B cell (primary cell): ENCODE data around the gene SLC25A39. TPM values are rescaled to one million over a fixed set of nuclear protein-coding genes. Genes with fewer than 3 reads are reported as not detected.

Experiments
- ATAC-seq: fragments of 200-7000 bp; cut with Tn5 transposase; one replicate; pipeline ENCODE4 v1.10.0; 2021; ENCODE audit warnings: low read depth, mild to moderate bottlenecking, moderate number of reproducible peaks, moderate library complexity
- CTCF ChIA-PET: fragments of 350-600 bp; sonication (Branson Sonifier 250); formaldehyde crosslinking; loops from one replicate; lab custom pipeline; 2021; ENCODE audit warnings: antibody characterized with exemption, inconsistent platforms; lab: Charles Lee
- POLR2A ChIA-PET: fragments of 350-600 bp; sonication (Branson Sonifier 250); formaldehyde crosslinking; loops from one replicate; lab custom pipeline; 2021; ENCODE audit warnings: antibody characterized with exemption; lab: Charles Lee
- DNase-seq: peaks from one replicate; pipeline ENCODE4 v3.0.0; 2013
- H2AFZ ChIP-seq: 2 replicates; pipeline ENCODE4 v1.6.1; 2012; ENCODE audit warnings: mild to moderate bottlenecking, low read depth, low read length; ENCODE audit not compliant: insufficient read depth, poor library complexity, severe bottlenecking
- H3K27ac ChIP-seq, 2 donors: 1 replicate in 1 of 2; 2 replicates in 1 of 2; pipeline ENCODE4 v1.5.1; 2012 to 2013; ENCODE audit warnings: low read length in 2 of 2, mild to moderate bottlenecking in 2 of 2, moderate library complexity in 1 of 2
- H3K27me3 ChIP-seq, 4 experiments: fragments of 200-600 bp in 1 of 4; sonication (generic) in 1 of 4; replicated peaks in 1 of 4; 1 replicate in 2 of 4; 2 replicates in 2 of 4; pipeline versions ENCODE4 v1.6.1 to v1.7.0; 2013 to 2016; ENCODE audit warnings: low read length in 3 of 4, mild to moderate bottlenecking in 2 of 4, mixed read lengths in 1 of 4, moderate library complexity in 1 of 4; ENCODE audit not compliant: insufficient read depth in 4 of 4, control insufficient read depth in 3 of 4; ENCODE audit errors: control extremely low read depth in 1 of 4
- H3K36me3 ChIP-seq, 2 experiments: replicated peaks in 1 of 2; 1 replicate in 1 of 2; 2 replicates in 1 of 2; pipeline versions ENCODE4 v1.6.1 to v1.7.1; 2013; ENCODE audit warnings: low read length in 1 of 2; ENCODE audit not compliant: insufficient read depth in 2 of 2, control insufficient read depth in 1 of 2; ENCODE audit errors: control extremely low read depth in 1 of 2, extremely low read depth in 1 of 2
- H3K4me1 ChIP-seq, 2 donors: fragments of 200-600 bp in 1 of 2; sonication (generic) in 1 of 2; 1 replicate in 1 of 2; 2 replicates in 1 of 2; pipeline versions ENCODE4 v1.5.1 to v1.6.1; 2013 to 2017; ENCODE audit warnings: low read length in 2 of 2; ENCODE audit not compliant: control insufficient read depth in 2 of 2, insufficient read depth in 2 of 2
- H3K4me2 ChIP-seq: replicated peaks from 2 replicates; pipeline ENCODE3; 2012; ENCODE audit warnings: mild to moderate bottlenecking, low read depth, low read length; ENCODE audit not compliant: poor library complexity, severe bottlenecking
- H3K4me3 ChIP-seq, 5 experiments: fragments of 200-600 bp in 1 of 5; sonication (generic) in 1 of 5; 1 replicate in 3 of 5; 2 replicates in 2 of 5; pipeline versions ENCODE4 v1.5.1 to v1.7.0; 2011 to 2016; ENCODE audit warnings: low read length in 4 of 5, mild to moderate bottlenecking in 4 of 5, low read depth in 2 of 5, control low read depth in 1 of 5, moderate library complexity in 1 of 5; ENCODE audit not compliant: insufficient read depth in 1 of 5; ENCODE audit errors: control extremely low read depth in 1 of 5, extremely low read depth in 1 of 5
- H3K79me2 ChIP-seq: fragments of 200-600 bp; sonication (generic); one replicate; pipeline ENCODE4 v1.6.0; 2016; ENCODE audit warnings: low read length; ENCODE audit not compliant: control insufficient read depth, insufficient read depth
- H3K9ac ChIP-seq: fragments of 200-600 bp; sonication (generic); 2 replicates; pipeline ENCODE4 v1.6.1; 2017; ENCODE audit warnings: mild to moderate bottlenecking, low read length, moderate library complexity
- H3K9me3 ChIP-seq, 3 donors: one replicate each; pipeline versions ENCODE4 v1.6.1 to v1.7.1; 2013; ENCODE audit warnings: low read length in 2 of 3; ENCODE audit not compliant: control insufficient read depth in 2 of 3, insufficient read depth in 1 of 3; ENCODE audit errors: control extremely low read depth in 1 of 3
- H4K20me1 ChIP-seq: 2 replicates; pipeline ENCODE4 v1.6.0; 2012; ENCODE audit warnings: mild to moderate bottlenecking, low read length; ENCODE audit not compliant: insufficient read depth, control insufficient read depth, poor library complexity, severe bottlenecking
- H3K27ac Mint-ChIP-seq: one replicate; pipeline ENCODE4 v1.8.0; 2021; ENCODE audit warnings: mixed read lengths
- H3K27me3 Mint-ChIP-seq: one replicate; pipeline ENCODE4 v1.8.0; 2021; ENCODE audit warnings: mixed read lengths
- H3K4me1 Mint-ChIP-seq: one replicate; pipeline ENCODE4 v1.8.0; 2021; ENCODE audit warnings: mixed read lengths
- H3K4me3 Mint-ChIP-seq: one replicate; pipeline ENCODE4 v1.8.0; 2021; ENCODE audit warnings: mixed read lengths
- H3K9me3 Mint-ChIP-seq: one replicate; pipeline ENCODE4 v1.8.0; 2022; ENCODE audit warnings: mixed read lengths; ENCODE audit not compliant: insufficient read depth
- EZH2 ChIP-seq: IDR thresholded peaks from 2 replicates; pipeline ENCODE4 v1.6.1; 2012; ENCODE audit warnings: borderline replicate concordance, low read depth, mild to moderate bottlenecking, moderate library complexity, low read length; ENCODE audit not compliant: insufficient read depth, poor library complexity, severe bottlenecking
- WGBS: methylation state at CpG from one replicate; pipeline ENCODE4 v1.1.5; 2013; ENCODE audit warnings: missing lambda C conversion rate; ENCODE audit not compliant: insufficient coverage; 5-methylcytosine and 5-hydroxymethylcytosine counted together
- intact Hi-C: fragments of 100-400 bp; cut with micrococcal nuclease; formaldehyde crosslinking; loops from one replicate; pipeline ENCODE4 v1.10.0; 2022
- polyA plus RNA-seq: library from polyadenylated mRNA; depleted of rRNA; stranded (reverse); fragments of >200 nt; gene quantifications from 2 replicates; pipeline ENCODE4 v1.2.3, GENCODE V29; 2012
- total RNA-seq, 2 donors: library from RNA; stranded (reverse); fragments of 120-200 nt in 1 of 2; gene quantifications; 1 replicate in 1 of 2; 2 replicates in 1 of 2; pipeline versions ENCODE4 v1.2.3 to v1.2.4, GENCODE V29; 2013 to 2022
- TF ChIP-seq, protein P1 (sequence below): fragments of 200-600 bp; IDR thresholded peaks from one replicate; pipeline ENCODE4 v1.8.0; 2022; ENCODE audit warnings: antibody characterized with exemption, mild to moderate bottlenecking

The SLC25A39 gene
- total and polyA plus RNA-seq, 2 donors (not counting 1 experiment from before 2014, with no cell fraction given): 88.4 to 160 TPM

DNA sequence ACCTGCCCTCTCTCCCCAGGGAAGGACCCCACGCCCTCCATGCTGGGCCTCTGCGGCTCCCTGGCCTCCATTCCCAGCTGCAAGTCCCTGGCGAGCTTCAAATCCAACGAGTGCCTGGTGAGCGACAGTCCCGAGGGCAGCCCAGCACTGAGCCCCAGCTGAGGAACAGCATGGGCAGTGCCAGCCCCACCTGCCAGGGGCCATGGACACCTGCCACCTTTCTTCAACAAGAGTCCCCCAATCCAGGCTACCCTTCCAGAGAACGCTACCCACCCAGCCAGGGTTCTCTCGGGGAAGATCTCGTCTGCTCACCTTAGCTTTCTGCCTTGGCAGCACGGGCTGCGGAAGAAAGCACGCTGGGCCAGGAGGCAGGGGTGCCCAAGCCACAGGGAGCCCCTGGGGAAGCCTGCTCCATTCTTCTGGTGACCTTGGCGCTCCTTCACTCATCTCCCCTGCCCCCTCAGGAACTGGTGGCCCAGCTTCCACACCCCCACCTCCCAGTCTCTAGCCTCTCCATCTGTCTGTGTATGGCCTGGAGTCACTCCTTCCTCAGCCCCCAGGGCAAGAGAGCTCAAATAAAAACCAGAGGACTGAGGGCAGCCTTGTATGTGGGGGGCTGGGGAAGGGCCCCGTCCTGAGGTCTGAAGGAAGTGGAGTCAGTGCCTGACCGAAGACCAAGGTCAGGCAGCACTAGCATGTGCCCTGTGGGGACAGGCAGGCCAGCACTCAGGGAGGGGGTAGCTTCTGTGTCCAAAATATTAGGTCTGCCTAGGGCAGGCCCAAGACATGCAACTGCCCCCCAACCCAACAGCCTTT lies 6.3 kb downstream of the SLC25A39 start:
- H3K4me1 ChIP-seq: peaks cover 19 to 25% of the 10 kb centered on the region in 2 donors
- peaks cover 0 to 32% of the 10 kb centered on the region in 2 experiments for H3K36me3 ChIP-seq
- H3K4me3 ChIP-seq: no peak overlapping the region
- H3K27me3 Mint-ChIP-seq: peaks cover 26% of the 10 kb centered on the region
- no peak for TF ChIP-seq EZH2
- TF ChIP-seq, protein P1, sequence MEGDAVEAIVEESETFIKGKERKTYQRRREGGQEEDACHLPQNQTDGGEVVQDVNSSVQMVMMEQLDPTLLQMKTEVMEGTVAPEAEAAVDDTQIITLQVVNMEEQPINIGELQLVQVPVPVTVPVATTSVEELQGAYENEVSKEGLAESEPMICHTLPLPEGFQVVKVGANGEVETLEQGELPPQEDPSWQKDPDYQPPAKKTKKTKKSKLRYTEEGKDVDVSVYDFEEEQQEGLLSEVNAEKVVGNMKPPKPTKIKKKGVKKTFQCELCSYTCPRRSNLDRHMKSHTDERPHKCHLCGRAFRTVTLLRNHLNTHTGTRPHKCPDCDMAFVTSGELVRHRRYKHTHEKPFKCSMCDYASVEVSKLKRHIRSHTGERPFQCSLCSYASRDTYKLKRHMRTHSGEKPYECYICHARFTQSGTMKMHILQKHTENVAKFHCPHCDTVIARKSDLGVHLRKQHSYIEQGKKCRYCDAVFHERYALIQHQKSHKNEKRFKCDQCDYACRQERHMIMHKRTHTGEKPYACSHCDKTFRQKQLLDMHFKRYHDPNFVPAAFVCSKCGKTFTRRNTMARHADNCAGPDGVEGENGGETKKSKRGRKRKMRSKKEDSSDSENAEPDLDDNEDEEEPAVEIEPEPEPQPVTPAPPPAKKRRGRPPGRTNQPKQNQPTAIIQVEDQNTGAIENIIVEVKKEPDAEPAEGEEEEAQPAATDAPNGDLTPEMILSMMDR: no peak
- H3K9me3 Mint-ChIP-seq: peaks cover 5% of the 10 kb centered on the region
- no peak overlapping the region for H3K27ac Mint-ChIP-seq
- H3K9ac ChIP-seq: no peak overlapping the region
- DNase-seq (no peak), ATAC-seq (no peak)
- H2AFZ ChIP-seq: no peak overlapping the region
- no peak overlapping the region for H3K4me3 Mint-ChIP-seq
- no peak overlapping the region for H3K4me2 ChIP-seq
- 86% methylated on average over 15 of the region's 15 CpGs for WGBS
- ChIA-PET POLR2A (interaction anchor here (1.2 kb wide), 1 partner anchor 13 kb away, joined by 3 read pairs; no protein-coding TSS in a partner anchor), CTCF (interaction anchor here (0.8 to 7.3 kb wide), 2 partner anchors 108 to 148 kb away, joined by 3 to 38 read pairs; partner anchors contain the start of gene ASB16)
- H4K20me1 ChIP-seq: peaks cover 5% of the 10 kb centered on the region
- peaks cover 0 to 39% (median 22%) of the 10 kb centered on the region in 4 experiments for H3K27me3 ChIP-seq
- peaks cover 19% of the 10 kb centered on the region for H3K4me1 Mint-ChIP-seq
- intact Hi-C loops: no loop called here
- peaks cover 2% of the 10 kb centered on the region for H3K79me2 ChIP-seq
- peaks cover 0 to 15% (median 0%) of the 10 kb centered on the region in 3 donors for H3K9me3 ChIP-seq
- H3K27ac ChIP-seq: no peak overlapping the region

DNA sequence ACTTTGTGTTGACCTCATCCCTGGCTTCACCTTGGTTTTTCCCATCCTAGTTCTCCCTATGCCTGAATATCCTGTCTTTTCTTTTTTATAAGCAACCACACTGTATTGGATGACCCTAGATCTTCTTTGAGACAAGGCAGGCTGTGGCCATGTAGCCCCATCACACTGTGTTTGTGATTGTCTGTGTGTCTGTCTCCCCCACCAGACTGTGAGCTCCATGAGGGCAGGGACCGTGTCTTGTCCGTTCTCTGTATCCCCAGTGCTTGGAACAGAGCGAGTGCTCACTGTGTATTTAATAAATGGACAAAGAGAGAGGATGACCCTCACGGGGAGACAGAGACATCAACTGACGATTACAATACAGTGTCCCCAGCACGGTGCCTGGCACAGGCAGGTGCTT lies 7.1 kb downstream of the SLC25A39 start:
- ATAC-seq (no peak), DNase-seq (no peak)
- H3K4me1 Mint-ChIP-seq: peaks cover 18% of the 10 kb centered on the region
- Histone ChIP-seq H3K9me3 (peaks cover 0 to 15% (median 0%) of the 10 kb centered on the region in 3 donors), H3K4me2 (no peak overlapping the region), H3K27ac (no peak overlapping the region), H4K20me1 (peaks cover 5% of the 10 kb centered on the region), H3K79me2 (peaks cover 2% of the 10 kb centered on the region), H3K27me3 (peaks cover 0 to 46% (median 22%) of the 10 kb centered on the region in 4 experiments), H3K4me1 (peaks cover 19 to 25% of the 10 kb centered on the region in 2 donors), H3K36me3 (peaks cover 0 to 32% of the 10 kb centered on the region in 2 experiments), H3K9ac (no peak overlapping the region), H2AFZ (no peak overlapping the region), H3K4me3 (no peak overlapping the region)
- H3K27ac Mint-ChIP-seq: no peak overlapping the region
- WGBS: 94% methylated on average over 4 of the region's 6 CpGs
- ChIA-PET CTCF (interaction anchor here (0.8 to 7.3 kb wide), 3 partner anchors 30 to 147 kb away, joined by 3 to 38 read pairs (median 3); partner anchors contain the start of gene ASB16), POLR2A (interaction anchor here (1.0 to 1.2 kb wide), 2 partner anchors 9 to 13 kb away, joined by 3 to 4 read pairs; no protein-coding TSS in a partner anchor)
- peaks cover 29% of the 10 kb centered on the region for H3K27me3 Mint-ChIP-seq
- no peak for TF ChIP-seq EZH2
- TF ChIP-seq, protein P1: no peak
- H3K4me3 Mint-ChIP-seq: peak overlapping the region; percentile 13
- peaks cover 5% of the 10 kb centered on the region for H3K9me3 Mint-ChIP-seq
- intact Hi-C loops: no loop called here
